C4-2B (cell line): ENCODE results near the gene ZSCAN9.

ENCODE experiments used
- H3K27ac ChIP-seq: fragments of 450-650 bp; 2 replicates; pipeline ENCODE4 v1.5.1; 2017
- CTCF ChIP-seq: fragments of 450-650 bp; conservative IDR thresholded peaks from 2 replicates; pipeline ENCODE4 v1.5.1; 2017; ENCODE audit warnings: mild to moderate bottlenecking
- ZFX ChIP-seq: fragments of 450-650 bp; IDR thresholded peaks from 2 replicates; pipeline ENCODE4 v1.6.1; 2017

Gene ZSCAN9

GRCh38 chr6:28280595-28281287 lies 55.7 kb downstream of the ZSCAN9 start:
- H3K27ac ChIP-seq, result no peak overlapping the region
- TF ChIP-seq ZFX (no peak), CTCF (no peak)

GRCh38 chr6:28281288-28282064 lies 56.4 kb downstream of the ZSCAN9 start, which contains the start of gene PGBD1:
Gene PGBD1, plus strand, starts transcription at chr6:28281572. Its CDS starts 2,242 bp downstream, at chr6:28283814.
- TF ChIP-seq ZFX (no peak), CTCF (no peak)
- no peak within 1 kb of the TSS for H3K27ac ChIP-seq

DNA sequence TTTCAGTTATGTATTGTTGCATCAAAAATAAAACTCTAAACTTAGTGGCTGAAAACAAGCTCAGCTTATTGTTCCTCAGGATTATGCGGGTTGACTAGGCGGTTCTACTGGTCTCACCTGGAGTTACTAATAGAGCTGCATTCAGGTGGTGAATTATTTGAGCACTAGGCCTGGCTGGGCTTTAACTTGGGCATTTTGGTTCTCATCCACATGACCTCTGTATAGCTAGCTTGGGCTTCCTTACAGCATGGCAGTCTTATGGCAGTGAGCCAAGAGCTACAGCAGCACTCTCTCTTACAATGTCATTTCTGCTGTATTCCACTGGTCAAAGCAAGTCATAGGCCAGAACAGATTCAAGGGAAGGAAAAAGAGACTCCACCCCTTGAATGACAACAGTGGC lies 57.9 kb downstream of the ZSCAN9 start:
- no peak overlapping the region for H3K27ac ChIP-seq
- no peak for TF ChIP-seq ZFX
- TF ChIP-seq CTCF, result no peak
